GM21526 (cell line): ENCODE data around the gene LTB4R.

ENCODE experiments used
- ATAC-seq: cut with Tn5 transposase; IDR thresholded peaks from one replicate; pipeline ENCODE4 v1.9.1; 2021; ENCODE audit warnings: moderate library complexity; ENCODE audit not compliant: unreplicated experiment, low FRiP score

LTB4R gene

GRCh38 chr14:24310646-24311604 is at the start of gene LTB4R:
Gene LTB4R (plus strand): TSS chr14:24311502. CDS start chr14:24315652, 4,150 bp downstream.
- peak; percentile 63 for ATAC-seq

GRCh38 chr14:24261969-24262327 is 49.4 kb upstream of the LTB4R start:
- no peak for ATAC-seq

GRCh38 chr14:24262821-24263733 is 48.2 kb upstream of the LTB4R start, which contains the start of gene TGM1:
Gene TGM1 (minus strand): TSS chr14:24263177. CDS start chr14:24262352, 825 bp downstream.
- ATAC-seq = no peak

- no peak for ATAC-seq
These were observed 47.5 kb upstream of the LTB4R start for GRCh38 chr14:24263848-24264247.

GRCh38 chr14:24264298-24264697 is 47.0 kb upstream of the LTB4R start:
- ATAC-seq = no peak

- ATAC-seq = no peak
These were observed 44.7 kb upstream of the LTB4R start for GRCh38 chr14:24266344-24267244.

GRCh38 chr14:24267516-24267915 is 43.8 kb upstream of the LTB4R start:
- no peak for ATAC-seq

GRCh38 chr14:24268225-24268624 is 43.1 kb upstream of the LTB4R start:
- ATAC-seq = no peak

GRCh38 chr14:24269368-24269767 is 41.9 kb upstream of the LTB4R start:
- no peak for ATAC-seq

GRCh38 chr14:24269910-24270536 is 41.3 kb upstream of the LTB4R start:
- ATAC-seq = no peak

- no peak for ATAC-seq
These were observed 40.7 kb upstream of the LTB4R start for GRCh38 chr14:24270537-24271133.

GRCh38 chr14:24271134-24271833 is 40.0 kb upstream of the LTB4R start, which contains the start of gene RABGGTA:
Gene RABGGTA (minus strand): TSS chr14:24271597. CDS start chr14:24271115, 482 bp downstream.
- ATAC-seq = peak; percentile 75

- ATAC-seq = no peak
These were observed 39.5 kb upstream of the LTB4R start for GRCh38 chr14:24271834-24272263.

GRCh38 chr14:24272467-24272866 is 38.8 kb upstream of the LTB4R start:
- ATAC-seq = no peak

GRCh38 chr14:24273422-24273998 is 37.8 kb upstream of the LTB4R start:
- ATAC-seq = no peak

GRCh38 chr14:24274101-24274543 is 37.2 kb upstream of the LTB4R start:
- peak; percentile 46 for ATAC-seq

GRCh38 chr14:24277071-24277470 is 34.2 kb upstream of the LTB4R start:
- no peak for ATAC-seq
